Uterus (tissue), 2 donors: ENCODE measurements around the gene ATP2A2.

ENCODE experiments used
- CTCF ChIP-seq, 4 experiments: fragments of 200-600 bp in 2 of 4; fragments of 450-650 bp in 2 of 4; sonication (generic) in 2 of 4; IDR thresholded peaks; one replicate each; pipeline ENCODE4 v1.5.1; 2016 to 2019; ENCODE audit warnings: antibody characterized with exemption in 4 of 4, mild to moderate bottlenecking in 2 of 4, moderate library complexity in 1 of 4
- POLR2A ChIP-seq, 2 donors: fragments of 450-650 bp; IDR thresholded peaks; one replicate each; pipeline ENCODE4 v1.6.1; 2016; ENCODE audit warnings: antibody characterized with exemption in 2 of 2, mild to moderate bottlenecking in 1 of 2, moderate library complexity in 1 of 2

- no peak for TF ChIP-seq CTCF (IDR thresholded peaks at IDR 0.05)
- TF ChIP-seq POLR2A (IDR thresholded peaks at IDR 0.05), result no peak
Measured at GRCh38 chr12:110234755-110235154, 46.3 kb upstream of the ATP2A2 start.
